ENCODE results near the gene PSMB4.
"Not testable (repeated sequence)": the region's sequence is repeated elsewhere in the genome, so short reads cannot be mapped to it uniquely, and the experiment has no call there.

PSMB4 gene

DNA sequence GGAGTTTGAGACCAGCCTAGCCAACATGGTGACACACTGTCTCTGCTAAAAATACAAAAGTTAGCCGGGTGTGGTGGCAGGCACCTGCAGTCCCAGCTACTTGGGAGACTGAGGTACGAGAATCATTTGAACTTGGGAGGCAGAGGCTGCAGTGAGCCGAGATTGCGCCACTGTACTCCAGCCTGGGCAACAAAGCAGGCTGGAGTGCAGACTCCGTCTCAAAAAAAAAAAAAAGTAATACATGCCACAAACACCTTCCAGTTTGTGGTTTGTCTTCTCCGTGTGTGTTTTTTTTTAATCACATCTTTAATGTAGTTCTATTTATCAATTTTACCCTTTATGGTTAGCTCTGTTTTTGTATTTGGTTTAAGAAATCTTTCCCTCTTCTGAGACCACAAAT lies 37.6 kb downstream of the PSMB4 start:
- no peak for DNase-seq (ENCODE audit: insufficient read length, low spot score)
- no peak for FAIRE-seq

DNA sequence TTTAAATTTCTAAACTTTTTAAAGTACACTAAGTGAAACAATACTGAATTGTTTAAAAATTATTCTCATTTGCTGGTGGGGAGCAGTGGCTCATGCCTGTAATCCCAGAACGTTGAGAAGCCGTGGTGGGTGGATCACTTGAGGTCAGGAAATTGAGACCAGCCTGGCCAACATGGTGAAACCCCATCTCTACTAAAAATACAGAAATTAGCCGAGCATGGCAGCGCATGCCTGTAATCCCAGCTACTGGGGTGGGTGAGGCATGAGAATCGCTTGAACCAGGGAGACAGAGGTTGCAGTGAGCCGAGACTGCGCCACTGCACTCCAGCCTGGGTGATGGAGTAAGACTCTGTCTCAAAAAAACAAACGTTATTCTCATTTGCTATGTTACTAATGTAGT lies 38.0 kb downstream of the PSMB4 start:
- DNase-seq (ENCODE audit: insufficient read length, low spot score); FAIRE-seq: not testable (repeated sequence)

DNA sequence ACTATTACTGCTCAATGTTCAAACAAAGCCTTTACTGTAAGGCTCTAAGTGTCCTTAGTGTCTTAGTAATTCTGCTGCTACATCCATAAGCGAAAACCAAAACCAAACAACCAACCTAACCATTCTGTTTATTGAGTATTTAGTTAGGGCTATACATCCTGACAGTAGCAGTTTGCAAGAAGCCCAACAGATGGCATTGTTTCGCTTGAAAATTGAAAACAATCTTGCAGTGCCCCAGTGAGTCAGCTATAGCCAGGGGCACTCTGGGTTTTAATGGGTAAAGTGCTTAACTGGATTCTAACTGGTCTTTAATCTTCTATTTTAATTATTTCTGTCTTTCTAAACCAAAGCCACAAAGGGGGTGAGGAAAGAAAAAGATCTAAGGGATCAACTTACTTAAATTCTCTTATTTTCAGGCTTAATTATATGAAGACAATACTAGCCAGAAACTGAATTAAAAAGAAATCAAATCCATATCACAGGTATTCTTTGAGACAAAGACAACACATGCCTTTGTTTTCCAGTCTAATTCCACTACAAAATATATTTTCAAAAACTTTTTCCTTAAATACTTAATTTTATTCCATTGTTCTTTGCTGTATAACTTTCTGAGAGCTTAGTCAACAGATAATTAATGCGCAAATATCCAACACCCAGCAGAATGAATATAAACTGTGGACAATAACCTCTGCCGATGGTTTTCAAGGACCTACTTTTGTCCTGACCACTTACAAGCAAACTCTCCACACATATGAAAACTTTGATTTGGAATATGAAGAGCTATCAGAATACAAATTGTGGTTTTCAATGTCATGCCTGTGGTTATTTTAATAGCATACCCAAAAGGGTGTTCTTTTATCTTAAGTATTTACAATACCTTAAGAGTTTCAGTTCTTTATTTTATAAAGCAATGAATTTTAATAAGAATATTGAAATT lies 44.7 kb downstream of the PSMB4 start:
- FAIRE-seq = peak; percentile 96
- DNase-seq (ENCODE audit: insufficient read length, low spot score) = peak; percentile 50

- FAIRE-seq = no peak
Measured at GRCh38 chr1:151444783-151445177, 45.4 kb downstream of the PSMB4 start.

DNA sequence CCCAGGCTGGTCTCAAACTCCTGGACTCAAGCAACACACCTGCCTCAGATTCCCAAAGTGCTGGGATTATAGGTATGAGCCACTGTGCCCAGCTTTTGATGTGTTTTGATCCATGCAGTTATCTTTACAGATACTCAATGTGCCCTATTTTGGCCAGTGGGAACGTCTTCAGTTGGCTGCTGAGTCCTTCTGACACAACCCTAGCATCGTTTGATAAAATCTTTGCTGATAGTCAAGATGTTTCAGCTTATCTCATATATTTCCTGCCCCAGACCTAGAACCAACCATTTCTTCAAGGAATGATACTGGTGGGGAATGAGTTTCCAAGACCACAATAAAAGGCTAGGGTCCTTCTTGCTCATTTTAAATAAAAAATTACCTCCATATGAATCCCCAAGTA lies 48.3 kb downstream of the PSMB4 start:
- no peak for FAIRE-seq
- DNase-seq (ENCODE audit: insufficient read length, low spot score) = no peak

More at GRCh38 chr1:151444783-151445177, 45.4 kb downstream of the PSMB4 start:
- DNase-seq (ENCODE audit: insufficient read length, low spot score) = no peak

All from GM19239 (cell line).